ENCODE measurements around the gene PPP4C. TPM values are rescaled to one million over a fixed set of nuclear protein-coding genes. Genes with fewer than 3 reads are reported as not detected.

Gene PPP4C
- total RNA-seq, 2 donors from 2014 or later = 111 to 156 TPM

Other genes with a start within 250 kb of the PPP4C start
- gene CDIPT, start 212.8 kb upstream of the PPP4C start, total RNA-seq = 10 to 100 TPM; 58.1 to 62.7 TPM
- 10 to 100 TPM; 11.2 to 12.1 TPM for gene SEZ6L2, start 176.4 kb upstream of the PPP4C start, total RNA-seq
- gene ASPHD1, start 175.5 kb upstream of the PPP4C start, total RNA-seq = 1 to 10 TPM; 1.5 to 3.9 TPM
- 10 to 100 TPM; 17.7 to 28.8 TPM for gene KCTD13, start 149.8 kb upstream of the PPP4C start, total RNA-seq
- 100 to 1,000 TPM; 149 to 174 TPM for gene TMEM219, start 113.9 kb upstream of the PPP4C start, total RNA-seq
- gene TAOK2, start 102.1 kb upstream of the PPP4C start, total RNA-seq = 10 to 100 TPM; 37.4 to 62.3 TPM
- gene HIRIP3, start 80.4 kb upstream of the PPP4C start, total RNA-seq = 10 to 100 TPM in 1 of 2 donors, 1 to 10 TPM in 1; 7.5 to 18.4 TPM
- 10 to 100 TPM; 46.9 to 80.2 TPM for gene INO80E, start 79.8 kb upstream of the PPP4C start, total RNA-seq
- gene DOC2A, start 65.0 kb upstream of the PPP4C start, total RNA-seq = 10 to 100 TPM in 1 of 2 donors, 1 to 10 TPM in 1; 4.8 to 12.9 TPM
- not detected for gene C16orf92, start 52.8 kb upstream of the PPP4C start, total RNA-seq
- gene TLCD3B, start 44.7 kb upstream of the PPP4C start, total RNA-seq = under 1 TPM; 0.16 to 0.49 TPM
- gene ALDOA, start 10.2 kb upstream of the PPP4C start, total RNA-seq = 1,000 to 10,000 TPM; 2,396 to 2,926 TPM
- 1 to 10 TPM in 1 of 2 donors, under 1 TPM in 1; 0.85 to 1.6 TPM for gene TBX6, start 15.9 kb downstream of the PPP4C start, total RNA-seq
- gene YPEL3, start 20.2 kb downstream of the PPP4C start, total RNA-seq = 10 to 100 TPM; 15.5 to 39.2 TPM
- gene GDPD3, start 37.5 kb downstream of the PPP4C start, total RNA-seq = 10 to 100 TPM; 40.4 to 95.2 TPM
- 100 to 1,000 TPM; 208 to 298 TPM for gene MAPK3, start 47.2 kb downstream of the PPP4C start, total RNA-seq
- gene CORO1A, start 107.6 kb downstream of the PPP4C start, total RNA-seq = 10 to 100 TPM; 16.5 to 20.0 TPM
- 100 to 1,000 TPM; 109 to 237 TPM for gene BOLA2B, start 117.7 kb downstream of the PPP4C start, total RNA-seq
- 100 to 1,000 TPM in 1 of 2 donors, 10 to 100 TPM in 1; 70.2 to 114 TPM for gene SLX1A, start 117.9 kb downstream of the PPP4C start, total RNA-seq
- 10 to 100 TPM; 47.8 to 59.0 TPM for gene SULT1A3, start 123.3 kb downstream of the PPP4C start, total RNA-seq
- gene NPIPB13, start 172.5 kb downstream of the PPP4C start, total RNA-seq = 10 to 100 TPM in 1 of 2 donors, 1 to 10 TPM in 1; 1.6 to 10.4 TPM

Data from colonic mucosa (tissue), 2 donors.